H4 (cell line): ENCODE data around the gene FNDC3B. TPM values are rescaled to one million over a fixed set of nuclear protein-coding genes. Genes with fewer than 3 reads are reported as not detected.
A peak's percentile ranks its signal among the peaks of the same experiment; 100 is the strongest.

Experiments used
- DNase-seq: peaks from one replicate; pipeline ENCODE4 v3.0.0-alpha.2; 2015; ENCODE audit warnings: low spot score
- total RNA-seq: library from RNA; depleted of rRNA; stranded (reverse); fragments of >200 nt; shearing (Covaris generic); gene quantifications from 2 replicates; pipeline ENCODE4 v1.2.3, GENCODE V29; 2014

The FNDC3B gene
- total RNA-seq, 1 experiment from 2014 or later, result 65.8 TPM

- peak; percentile 28 for DNase-seq
These were observed 174.5 kb downstream of the FNDC3B start for GRCh38 chr3:172213904-172214303.

GRCh38 chr3:172216267-172216666 is 176.9 kb downstream of the FNDC3B start:
- DNase-seq, result no peak

- DNase-seq, result no peak
These were observed 177.5 kb downstream of the FNDC3B start for GRCh38 chr3:172216911-172217310.

GRCh38 chr3:172217877-172218276 is 178.5 kb downstream of the FNDC3B start:
- no peak for DNase-seq

GRCh38 chr3:172218350-172219323 is 179.3 kb downstream of the FNDC3B start:
- no peak for DNase-seq

- DNase-seq, result no peak
These were observed 180.4 kb downstream of the FNDC3B start for GRCh38 chr3:172219750-172220149.

GRCh38 chr3:172221547-172221946 is 182.2 kb downstream of the FNDC3B start:
- DNase-seq, result no peak

- DNase-seq, result no peak
These were observed 183.2 kb downstream of the FNDC3B start for GRCh38 chr3:172222478-172223071.

GRCh38 chr3:172223870-172224269 is 184.5 kb downstream of the FNDC3B start:
- no peak for DNase-seq

GRCh38 chr3:172224560-172225214 is 185.3 kb downstream of the FNDC3B start:
- peak; percentile 76 for DNase-seq

GRCh38 chr3:172225215-172225707 is 185.9 kb downstream of the FNDC3B start:
- no peak for DNase-seq

GRCh38 chr3:172226831-172227230 is 187.5 kb downstream of the FNDC3B start:
- DNase-seq, result no peak

- DNase-seq, result no peak
These were observed 188.1 kb downstream of the FNDC3B start for GRCh38 chr3:172227340-172228035.

GRCh38 chr3:172228036-172228415 is 188.6 kb downstream of the FNDC3B start:
- DNase-seq, result no peak

GRCh38 chr3:172229462-172229861 is 190.1 kb downstream of the FNDC3B start:
- DNase-seq, result no peak

GRCh38 chr3:172231318-172231901 is 192.0 kb downstream of the FNDC3B start:
- DNase-seq, result no peak

GRCh38 chr3:172232579-172233212 is 193.3 kb downstream of the FNDC3B start:
- DNase-seq, result no peak

GRCh38 chr3:172233474-172234277 is 194.3 kb downstream of the FNDC3B start:
- no peak for DNase-seq

GRCh38 chr3:172235698-172236097 is 196.3 kb downstream of the FNDC3B start:
- no peak for DNase-seq
